ENCODE data around the gene CLHC1. TPM values are rescaled to one million over a fixed set of nuclear protein-coding genes. Genes with fewer than 3 reads are reported as not detected.
"Not testable (repeated sequence)": the region's sequence is repeated elsewhere in the genome, so short reads cannot be mapped to it uniquely, and the experiment has no call there.

CLHC1 gene
- total RNA-seq, 1 donor = 14.5 TPM

DNA sequence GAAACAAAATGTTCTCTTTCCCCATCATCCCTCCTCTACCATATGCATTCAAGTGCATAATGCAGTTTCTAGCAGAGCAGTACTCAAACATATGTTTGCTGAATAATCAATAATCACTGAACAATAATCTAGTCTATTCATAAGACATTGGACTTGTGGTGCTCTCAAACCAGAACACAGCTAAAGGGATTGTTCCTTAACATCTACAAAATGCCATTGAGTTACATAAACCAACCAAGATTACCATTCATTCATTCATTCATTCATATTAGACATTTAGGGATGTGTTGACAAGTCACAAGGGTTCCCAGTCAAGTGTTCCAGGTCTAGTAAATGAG lies 3.9 kb downstream of the CLHC1 start:
- Histone ChIP-seq H3K36me3 (ENCODE audit: insufficient read depth, low read length) (no peaks in the 10 kb centered on the region), H3K79me2 (ENCODE audit: insufficient read depth, low read length) (peaks cover 61% of the 10 kb centered on the region), H4K20me1 (ENCODE audit: insufficient read depth, low read length) (peaks cover 12% of the 10 kb centered on the region), H3K9me3 (ENCODE audit: low read depth, low read length) (no peaks in the 10 kb centered on the region), H2AFZ (ENCODE audit: low read length) (no peak overlapping the region), H3K4me3 (ENCODE audit: insufficient read depth, low read length) (no peak overlapping the region), H3K4me1 (ENCODE audit: insufficient read depth, low read length) (peaks cover 6% of the 10 kb centered on the region), H3K27ac (ENCODE audit: low read depth, low read length) (no peak overlapping the region), H3K27me3 (ENCODE audit: insufficient read depth, low read length) (no peaks in the 10 kb centered on the region), H3K4me2 (ENCODE audit: insufficient read depth, low read length) (no peak overlapping the region)
- no peak for DNase-seq (ENCODE audit: insufficient read length, low spot score, missing footprints)
- TF ChIP-seq, protein P1, sequence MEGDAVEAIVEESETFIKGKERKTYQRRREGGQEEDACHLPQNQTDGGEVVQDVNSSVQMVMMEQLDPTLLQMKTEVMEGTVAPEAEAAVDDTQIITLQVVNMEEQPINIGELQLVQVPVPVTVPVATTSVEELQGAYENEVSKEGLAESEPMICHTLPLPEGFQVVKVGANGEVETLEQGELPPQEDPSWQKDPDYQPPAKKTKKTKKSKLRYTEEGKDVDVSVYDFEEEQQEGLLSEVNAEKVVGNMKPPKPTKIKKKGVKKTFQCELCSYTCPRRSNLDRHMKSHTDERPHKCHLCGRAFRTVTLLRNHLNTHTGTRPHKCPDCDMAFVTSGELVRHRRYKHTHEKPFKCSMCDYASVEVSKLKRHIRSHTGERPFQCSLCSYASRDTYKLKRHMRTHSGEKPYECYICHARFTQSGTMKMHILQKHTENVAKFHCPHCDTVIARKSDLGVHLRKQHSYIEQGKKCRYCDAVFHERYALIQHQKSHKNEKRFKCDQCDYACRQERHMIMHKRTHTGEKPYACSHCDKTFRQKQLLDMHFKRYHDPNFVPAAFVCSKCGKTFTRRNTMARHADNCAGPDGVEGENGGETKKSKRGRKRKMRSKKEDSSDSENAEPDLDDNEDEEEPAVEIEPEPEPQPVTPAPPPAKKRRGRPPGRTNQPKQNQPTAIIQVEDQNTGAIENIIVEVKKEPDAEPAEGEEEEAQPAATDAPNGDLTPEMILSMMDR (IDR thresholded peaks at IDR 0.05; ENCODE audit: extremely low read depth, low read depth, low read length) = no peak

DNA sequence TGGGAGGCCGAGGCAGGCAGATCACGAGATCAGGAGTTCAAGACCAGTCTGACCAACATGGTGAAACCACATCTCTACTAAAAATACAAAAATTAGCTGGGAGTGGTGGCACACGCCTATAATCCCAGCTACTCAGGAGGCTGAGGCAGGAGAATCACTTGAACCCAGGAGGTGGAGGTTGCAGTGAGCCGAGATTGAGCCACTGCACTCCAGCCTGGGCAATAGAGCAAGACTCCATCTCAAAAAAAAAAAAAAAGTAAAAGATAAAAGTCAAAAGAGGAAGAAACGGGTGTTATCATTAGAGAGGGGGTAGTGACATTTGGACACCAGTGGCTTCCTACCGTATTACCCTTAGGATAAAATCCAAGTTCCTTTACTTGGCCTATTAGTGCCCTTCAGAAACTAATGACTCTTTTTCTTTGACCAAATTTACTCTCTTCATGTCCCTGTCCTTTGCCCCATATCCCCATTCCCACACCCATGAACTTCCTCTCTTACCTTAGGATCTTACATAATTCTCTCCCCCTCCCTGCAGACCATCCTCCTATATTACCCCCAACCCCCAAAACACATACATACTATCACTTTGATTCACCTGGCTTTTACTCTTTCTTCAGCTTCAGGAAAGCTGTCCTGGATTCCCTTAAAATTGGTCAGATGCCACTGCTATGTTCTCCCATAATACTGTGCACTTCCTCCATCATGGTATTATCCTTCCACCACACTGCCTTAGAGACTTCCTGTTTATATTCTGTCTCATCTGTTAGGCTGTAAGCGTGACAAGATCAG lies 4.5 kb downstream of the CLHC1 start:
- H3K27ac ChIP-seq (ENCODE audit: low read depth, low read length); H3K36me3 ChIP-seq (ENCODE audit: insufficient read depth, low read length); H2AFZ ChIP-seq (ENCODE audit: low read length); H3K9me3 ChIP-seq (ENCODE audit: low read depth, low read length); H3K4me2 ChIP-seq (ENCODE audit: insufficient read depth, low read length); H3K4me3 ChIP-seq (ENCODE audit: insufficient read depth, low read length); H4K20me1 ChIP-seq (ENCODE audit: insufficient read depth, low read length); H3K27me3 ChIP-seq (ENCODE audit: insufficient read depth, low read length); H3K4me1 ChIP-seq (ENCODE audit: insufficient read depth, low read length); DNase-seq (ENCODE audit: insufficient read length, low spot score, missing footprints): not testable (repeated sequence)
- peaks cover 55% of the 10 kb centered on the region for H3K79me2 ChIP-seq (ENCODE audit: insufficient read depth, low read length)

DNA sequence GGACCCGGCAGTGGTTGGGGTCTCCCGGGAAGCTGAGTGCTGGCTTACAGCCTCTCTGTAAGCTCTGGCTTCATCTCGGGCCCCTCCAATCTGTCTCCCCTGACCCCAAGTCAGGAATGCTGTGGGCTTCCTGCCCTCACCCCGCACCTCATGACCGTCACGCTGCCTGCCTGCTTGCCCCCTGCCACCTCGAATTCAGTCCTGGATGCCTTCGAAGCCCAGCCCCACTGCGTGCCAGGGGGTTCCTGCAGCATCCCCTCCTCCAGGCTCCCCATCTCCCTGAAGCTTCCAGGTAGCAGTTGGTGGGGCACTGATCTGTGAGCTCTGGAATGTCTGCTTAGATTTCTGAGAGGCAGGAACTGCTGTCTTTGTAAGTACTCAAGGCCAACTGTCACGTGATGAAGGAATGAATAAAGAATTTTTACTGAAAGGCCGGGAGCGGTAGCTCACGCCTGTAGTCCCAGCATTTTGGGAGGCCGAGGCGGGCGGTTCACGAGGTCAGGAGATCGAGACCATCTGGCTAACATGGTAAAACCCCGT lies 6.5 kb downstream of the CLHC1 start:
- TF ChIP-seq, protein P1 (IDR thresholded peaks at IDR 0.05; ENCODE audit: extremely low read depth, low read depth, low read length) = no peak
- H3K27me3 ChIP-seq (ENCODE audit: insufficient read depth, low read length) = no peaks in the 10 kb centered on the region
- no peak for DNase-seq (ENCODE audit: insufficient read length, low spot score, missing footprints)
- no peak overlapping the region for H3K4me2 ChIP-seq (ENCODE audit: insufficient read depth, low read length)
- H4K20me1 ChIP-seq (ENCODE audit: insufficient read depth, low read length) = peaks cover 10% of the 10 kb centered on the region
- no peaks in the 10 kb centered on the region for H3K9me3 ChIP-seq (ENCODE audit: low read depth, low read length)
- H2AFZ ChIP-seq (ENCODE audit: low read length) = no peak overlapping the region
- no peak overlapping the region for H3K4me3 ChIP-seq (ENCODE audit: insufficient read depth, low read length)
- peaks cover 37% of the 10 kb centered on the region for H3K79me2 ChIP-seq (ENCODE audit: insufficient read depth, low read length)
- no peak overlapping the region for H3K27ac ChIP-seq (ENCODE audit: low read depth, low read length)
- no peaks in the 10 kb centered on the region for H3K36me3 ChIP-seq (ENCODE audit: insufficient read depth, low read length)
- no peaks in the 10 kb centered on the region for H3K4me1 ChIP-seq (ENCODE audit: insufficient read depth, low read length)

DNA sequence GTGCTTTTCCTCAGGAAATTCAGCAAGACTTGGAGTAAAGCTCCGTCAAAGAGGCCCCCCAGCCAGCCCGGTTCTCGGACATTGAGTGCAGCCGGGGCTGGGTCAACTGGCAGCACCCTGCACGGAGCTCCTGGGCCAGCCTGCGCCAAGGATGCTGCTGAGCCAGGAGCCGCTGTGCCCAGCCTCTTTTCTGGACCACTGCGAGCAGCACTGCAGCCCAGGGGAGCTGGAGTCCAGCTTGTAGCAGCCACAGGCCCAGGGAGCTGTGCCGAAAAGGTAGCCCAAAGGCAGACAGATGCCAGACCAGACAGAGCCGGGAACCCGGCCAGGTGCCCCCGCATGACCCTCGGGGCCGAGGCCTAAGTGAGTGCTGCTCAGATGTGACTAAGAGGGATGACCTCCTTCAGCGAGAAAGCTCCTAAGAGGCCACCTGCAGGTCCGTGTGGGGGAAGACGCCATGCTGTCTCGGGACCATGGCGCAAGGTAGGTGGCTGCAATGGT lies 7.3 kb downstream of the CLHC1 start:
- Histone ChIP-seq H3K4me2 (ENCODE audit: insufficient read depth, low read length) (no peak overlapping the region), H2AFZ (ENCODE audit: low read length) (peak overlapping the region; percentile 32), H3K36me3 (ENCODE audit: insufficient read depth, low read length) (no peaks in the 10 kb centered on the region), H4K20me1 (ENCODE audit: insufficient read depth, low read length) (peaks cover 10% of the 10 kb centered on the region), H3K4me3 (ENCODE audit: insufficient read depth, low read length) (no peak overlapping the region), H3K9me3 (ENCODE audit: low read depth, low read length) (no peaks in the 10 kb centered on the region), H3K27ac (ENCODE audit: low read depth, low read length) (no peak overlapping the region), H3K4me1 (ENCODE audit: insufficient read depth, low read length) (no peaks in the 10 kb centered on the region), H3K79me2 (ENCODE audit: insufficient read depth, low read length) (peaks cover 30% of the 10 kb centered on the region), H3K27me3 (ENCODE audit: insufficient read depth, low read length) (no peaks in the 10 kb centered on the region)
- no peak for DNase-seq (ENCODE audit: insufficient read length, low spot score, missing footprints)
- TF ChIP-seq, protein P1 (IDR thresholded peaks at IDR 0.05; ENCODE audit: extremely low read depth, low read depth, low read length) = no peak
